Measurements from ENCODE around the gene ANKRD33B. TPM values are rescaled to one million over a fixed set of nuclear protein-coding genes. Genes with fewer than 3 reads are reported as not detected.
A peak's percentile ranks its signal among the peaks of the same experiment; 100 is the strongest.

Gene ANKRD33B
- total RNA-seq, 4 donors from 2014 or later: 0.70 to 6.6 (median 3.6) TPM

- no peaks in the 10 kb centered on the region for H3K4me1 ChIP-seq
- peak in 2 of 3 donors; percentile 54 to 60 for DNase-seq
- TF ChIP-seq POLR2A (IDR thresholded peaks at IDR 0.05): no peak
- no peak for TF ChIP-seq CTCF (IDR thresholded peaks at IDR 0.05)
- no peaks in the 10 kb centered on the region for H3K9me3 ChIP-seq
- no peak overlapping the region for H3K27ac ChIP-seq
- H3K36me3 ChIP-seq: no peaks in the 10 kb centered on the region
- H3K4me3 ChIP-seq: no peak overlapping the region
- H3K27me3 ChIP-seq: no peaks in the 10 kb centered on the region
Observed at GRCh38 chr5:10655161-10655971, 91.5 kb downstream of the ANKRD33B start.

- H3K27ac ChIP-seq: no peak overlapping the region
- TF ChIP-seq CTCF (IDR thresholded peaks at IDR 0.05): no peak
- no peak for TF ChIP-seq POLR2A (IDR thresholded peaks at IDR 0.05)
- no peak overlapping the region for H3K4me3 ChIP-seq
- H3K27me3 ChIP-seq: no peaks in the 10 kb centered on the region
- H3K36me3 ChIP-seq: no peaks in the 10 kb centered on the region
- DNase-seq: no peak
- H3K4me1 ChIP-seq: no peaks in the 10 kb centered on the region
- H3K9me3 ChIP-seq: no peaks in the 10 kb centered on the region
Observed at GRCh38 chr5:10655972-10656830, 92.3 kb downstream of the ANKRD33B start.

GRCh38 chr5:10658265-10658664 is 94.4 kb downstream of the ANKRD33B start:
- H3K9me3 ChIP-seq: no peaks in the 10 kb centered on the region
- H3K4me3 ChIP-seq: no peak overlapping the region
- H3K27ac ChIP-seq: no peak overlapping the region
- TF ChIP-seq CTCF (IDR thresholded peaks at IDR 0.05) (no peak), POLR2A (IDR thresholded peaks at IDR 0.05) (no peak)
- H3K4me1 ChIP-seq: no peaks in the 10 kb centered on the region
- no peaks in the 10 kb centered on the region for H3K36me3 ChIP-seq
- DNase-seq: no peak
- no peaks in the 10 kb centered on the region for H3K27me3 ChIP-seq

- Histone ChIP-seq H3K27ac (no peak overlapping the region), H3K36me3 (no peaks in the 10 kb centered on the region), H3K4me1 (no peaks in the 10 kb centered on the region), H3K4me3 (no peak overlapping the region), H3K27me3 (no peaks in the 10 kb centered on the region), H3K9me3 (no peaks in the 10 kb centered on the region)
- DNase-seq: no peak
- TF ChIP-seq CTCF (IDR thresholded peaks at IDR 0.05): no peak
- no peak for TF ChIP-seq POLR2A (IDR thresholded peaks at IDR 0.05)
Observed at GRCh38 chr5:10660135-10660534, 96.3 kb downstream of the ANKRD33B start.

GRCh38 chr5:10660720-10661387 is 97.0 kb downstream of the ANKRD33B start:
- H3K4me1 ChIP-seq: no peaks in the 10 kb centered on the region
- H3K27ac ChIP-seq: no peak overlapping the region
- no peaks in the 10 kb centered on the region for H3K9me3 ChIP-seq
- no peaks in the 10 kb centered on the region for H3K27me3 ChIP-seq
- H3K36me3 ChIP-seq: no peaks in the 10 kb centered on the region
- peak in 1 of 3 donors; percentile 39 for DNase-seq
- TF ChIP-seq POLR2A (IDR thresholded peaks at IDR 0.05) (no peak), CTCF (IDR thresholded peaks at IDR 0.05) (no peak)
- no peak overlapping the region for H3K4me3 ChIP-seq
